ENCODE measurements around the gene OBP2A. TPM values are rescaled to one million over a fixed set of nuclear protein-coding genes. Genes with fewer than 3 reads are reported as not detected.

The OBP2A gene
- total RNA-seq, 4 donors from 2014 or later = not detected

- no peaks in the 10 kb centered on the region for H3K36me3 ChIP-seq
- no peak overlapping the region for H3K4me3 ChIP-seq (replicated peaks in 1 of 3)
- TF ChIP-seq CTCF (IDR thresholded peaks at IDR 0.05) (no peak), POLR2A (IDR thresholded peaks at IDR 0.05) (no peak)
- WGBS, 2 donors = 88 to 100% methylated on average over 1 of the region's 1 CpG
- DNase-seq = no peak
- no peaks in the 10 kb centered on the region for H3K9me3 ChIP-seq
- H3K27me3 ChIP-seq = no peaks in the 10 kb centered on the region
- intact Hi-C loops (cut with DNase I) = no loop called here
- H3K27ac ChIP-seq = no peak overlapping the region
- peaks cover 0 to 6% of the 10 kb centered on the region in 2 donors for H3K4me1 ChIP-seq
Observed at GRCh38 chr9:135563039-135563476, 17.1 kb downstream of the OBP2A start.

DNA sequence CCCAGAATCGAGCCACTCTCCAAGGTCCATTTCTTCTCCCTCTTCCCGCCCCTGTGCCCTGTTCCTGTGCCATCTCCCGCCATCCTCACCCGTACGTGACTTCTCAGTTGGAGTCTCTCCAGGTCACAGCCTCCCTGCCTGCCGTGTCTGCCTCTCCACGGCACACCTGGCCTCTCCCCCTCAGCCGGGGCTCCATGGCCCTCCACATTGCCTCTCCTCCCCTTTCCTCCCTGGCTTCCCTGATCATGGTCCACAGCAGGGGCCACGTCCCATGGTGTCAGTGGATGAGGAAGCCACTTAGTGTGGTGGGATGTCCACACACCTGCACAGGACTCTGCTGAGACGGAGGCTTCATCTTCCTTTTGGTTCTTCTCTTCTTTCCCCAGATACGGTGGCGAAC lies 17.9 kb downstream of the OBP2A start:
- intact Hi-C loops (cut with DNase I) = no loop called here
- H3K27me3 ChIP-seq = no peaks in the 10 kb centered on the region
- H3K27ac ChIP-seq = no peak overlapping the region
- no peak for DNase-seq
- H3K4me1 ChIP-seq = peaks cover 0 to 6% of the 10 kb centered on the region in 2 donors
- 75 to 77% methylated on average over 12 of the region's 12 CpGs for WGBS, 2 donors
- H3K9me3 ChIP-seq = no peaks in the 10 kb centered on the region
- no peak overlapping the region for H3K4me3 ChIP-seq (replicated peaks in 1 of 3)
- TF ChIP-seq CTCF (IDR thresholded peaks at IDR 0.05) = no peak
- no peak for TF ChIP-seq POLR2A (IDR thresholded peaks at IDR 0.05)
- H3K36me3 ChIP-seq = no peaks in the 10 kb centered on the region

GRCh38 chr9:135565141-135565628 lies 19.3 kb downstream of the OBP2A start:
- Histone ChIP-seq H3K9me3 (no peaks in the 10 kb centered on the region), H3K36me3 (no peaks in the 10 kb centered on the region), H3K4me1 (peaks cover 0 to 6% of the 10 kb centered on the region in 2 donors), H3K4me3 (replicated peaks in 1 of 3) (no peak overlapping the region), H3K27me3 (no peaks in the 10 kb centered on the region), H3K27ac (no peak overlapping the region)
- TF ChIP-seq POLR2A (IDR thresholded peaks at IDR 0.05) = no peak
- no peak for TF ChIP-seq CTCF (IDR thresholded peaks at IDR 0.05)
- DNase-seq = no peak
- WGBS, 2 donors = 56 to 88% methylated on average over 3 to 9 of the region's 9 CpGs
- intact Hi-C loops (cut with DNase I) = no loop called here

DNA sequence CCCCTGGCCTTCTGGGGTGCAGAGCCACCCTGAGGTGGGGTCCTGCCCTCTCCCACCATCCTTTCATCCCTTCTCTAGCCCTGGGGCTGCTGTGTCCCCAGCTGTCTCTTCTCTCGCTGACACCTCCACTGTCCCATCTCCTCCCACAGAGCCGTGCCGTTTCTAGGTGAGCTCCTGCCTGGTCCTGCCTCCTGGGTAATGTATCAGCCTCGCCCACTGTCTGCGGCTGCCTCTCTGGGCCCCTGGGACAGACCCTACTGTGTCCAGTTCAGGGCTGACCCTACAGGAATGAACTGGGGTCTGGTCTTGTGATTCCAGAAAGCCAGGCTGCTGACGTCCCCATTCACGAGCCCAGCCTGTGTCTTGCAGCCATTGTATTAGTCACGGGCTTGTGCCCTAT lies 19.7 kb downstream of the OBP2A start:
- no peak overlapping the region for H3K27ac ChIP-seq
- H3K4me3 ChIP-seq (replicated peaks in 1 of 3) = no peak overlapping the region
- H3K4me1 ChIP-seq = peaks cover 0 to 6% of the 10 kb centered on the region in 2 donors
- TF ChIP-seq POLR2A (IDR thresholded peaks at IDR 0.05) = no peak
- TF ChIP-seq CTCF (IDR thresholded peaks at IDR 0.05) = no peak
- intact Hi-C loops (cut with DNase I) = no loop called here
- WGBS, 2 donors = 67 to 73% methylated on average over 8 of the region's 8 CpGs
- no peak for DNase-seq
- no peaks in the 10 kb centered on the region for H3K27me3 ChIP-seq
- H3K36me3 ChIP-seq = no peaks in the 10 kb centered on the region
- H3K9me3 ChIP-seq = no peaks in the 10 kb centered on the region

GRCh38 chr9:135566552-135566951 lies 20.6 kb downstream of the OBP2A start:
- Histone ChIP-seq H3K4me1 (peaks cover 0 to 6% of the 10 kb centered on the region in 2 donors), H3K9me3 (no peaks in the 10 kb centered on the region), H3K27me3 (no peaks in the 10 kb centered on the region), H3K36me3 (no peaks in the 10 kb centered on the region), H3K4me3 (replicated peaks in 1 of 3) (no peak overlapping the region), H3K27ac (no peak overlapping the region)
- TF ChIP-seq POLR2A (IDR thresholded peaks at IDR 0.05) = no peak
- no peak for TF ChIP-seq CTCF (IDR thresholded peaks at IDR 0.05)
- DNase-seq = no peak
- WGBS, 2 donors = 53 to 60% methylated on average over 10 of the region's 10 CpGs
- intact Hi-C loops (cut with DNase I) = no loop called here
